Activated CD4-positive, alpha-beta T cell treated with anti-CD3 and anti-CD28 coated beads, Interleukin-2, amount 50 U/mL, for 4 hours (primary cell): ENCODE measurements around the gene MTG2.

ENCODE experiments used
- DNase-seq, 2 experiments: peaks; one replicate each; pipeline ENCODE4 v3.0.0-alpha.2; 2020

MTG2 gene

GRCh38 chr20:62236766-62237513, 54.1 kb downstream of the MTG2 start:
- DNase-seq: no peak

- DNase-seq: no peak
Observed at GRCh38 chr20:62237514-62237800, 54.6 kb downstream of the MTG2 start.

GRCh38 chr20:62237801-62238568, 55.2 kb downstream of the MTG2 start, which contains the start of gene OSBPL2:
Gene OSBPL2, plus strand, starts transcription at chr20:62238521. Its CDS starts 17,664 bp downstream, at chr20:62256185.
- DNase-seq: peak; percentile 100

- no peak for DNase-seq
Observed at GRCh38 chr20:62238569-62239277, 55.9 kb downstream of the MTG2 start.

- DNase-seq: no peak
Observed at GRCh38 chr20:62239278-62239879, 56.6 kb downstream of the MTG2 start.

GRCh38 chr20:62240020-62240685, 57.3 kb downstream of the MTG2 start:
- no peak for DNase-seq

- DNase-seq: no peak
Observed at GRCh38 chr20:62241506-62241905, 58.7 kb downstream of the MTG2 start.

GRCh38 chr20:62242176-62242575, 59.3 kb downstream of the MTG2 start:
- DNase-seq: no peak

GRCh38 chr20:62243106-62243505, 60.3 kb downstream of the MTG2 start:
- no peak for DNase-seq

- no peak for DNase-seq
Observed at GRCh38 chr20:62243906-62244515, 61.2 kb downstream of the MTG2 start.

- no peak for DNase-seq
Observed at GRCh38 chr20:62244644-62245108, 61.8 kb downstream of the MTG2 start.

- no peak for DNase-seq
Observed at GRCh38 chr20:62245911-62246280, 63.1 kb downstream of the MTG2 start.

- no peak for DNase-seq
Observed at GRCh38 chr20:62246431-62246830, 63.6 kb downstream of the MTG2 start.

GRCh38 chr20:62246872-62247652, 64.2 kb downstream of the MTG2 start:
- no peak for DNase-seq

GRCh38 chr20:62248890-62249560, 66.2 kb downstream of the MTG2 start:
- DNase-seq: no peak

- no peak for DNase-seq
Observed at GRCh38 chr20:62252342-62252966, 69.6 kb downstream of the MTG2 start.
